ENCODE data around the gene LIM2.

The LIM2 gene

DNA sequence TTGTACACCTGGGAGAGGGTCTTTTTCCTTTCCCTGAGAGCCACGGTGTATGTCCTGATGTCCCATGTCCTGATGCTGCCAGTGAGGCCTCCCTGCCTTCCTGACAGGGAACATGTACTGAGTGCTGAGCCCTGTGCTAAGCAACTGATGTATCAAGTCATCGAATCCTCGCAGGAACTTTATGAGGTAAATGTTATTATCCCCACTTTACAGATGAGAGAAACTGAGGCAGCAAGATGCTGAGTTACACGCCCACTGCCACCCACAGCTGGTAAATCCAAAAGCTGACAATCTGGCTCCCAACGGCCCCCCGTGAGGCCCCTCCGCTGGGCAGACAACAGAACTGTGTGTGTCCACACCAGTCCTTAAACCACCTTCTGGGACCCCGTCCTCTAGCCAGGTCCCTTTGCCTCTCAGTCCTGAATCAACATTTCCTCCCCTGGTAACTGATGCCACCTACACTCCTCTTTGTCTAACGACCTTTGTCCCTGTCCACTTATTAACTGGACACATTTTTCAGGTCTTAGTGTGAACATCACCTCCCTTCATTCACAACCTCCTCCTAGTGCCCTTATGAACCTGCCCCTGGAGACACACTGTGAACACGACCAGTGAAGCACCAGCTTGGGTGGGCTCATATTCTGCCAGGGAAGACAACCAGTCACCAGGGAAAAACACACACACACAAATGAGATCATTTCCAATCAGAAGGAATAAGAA, 40.4 kb downstream of the LIM2 start:
- TF ChIP-seq RAD21 (IDR thresholded peaks at IDR 0.05; ENCODE audit: low read depth) (no peak), NFIC (IDR thresholded peaks at IDR 0.05) (no peak), TCF12 (IDR thresholded peaks at IDR 0.05; ENCODE audit: low read depth) (no peak), REST (IDR thresholded peaks at IDR 0.05; ENCODE audit: low read depth) (no peak), TAF1 (IDR thresholded peaks at IDR 0.05; ENCODE audit: low read depth) (no peak), YY1 (IDR thresholded peaks at IDR 0.05; ENCODE audit: low read depth) (no peak), FOXM1 (IDR thresholded peaks at IDR 0.05; ENCODE audit: borderline replicate concordance, low read depth) (no peak), EP300 (IDR thresholded peaks at IDR 0.05; ENCODE audit: borderline replicate concordance) (no peak), TEAD4 (IDR thresholded peaks at IDR 0.05) (no peak), CEBPB (IDR thresholded peaks at IDR 0.05) (no peak), CREB1 (IDR thresholded peaks at IDR 0.05; ENCODE audit: low read depth) (no peak), ZBTB7A (IDR thresholded peaks at IDR 0.05; ENCODE audit: low read depth) (no peak), EGR1 (IDR thresholded peaks at IDR 0.05) (no peak)
- TF ChIP-seq, protein P1, sequence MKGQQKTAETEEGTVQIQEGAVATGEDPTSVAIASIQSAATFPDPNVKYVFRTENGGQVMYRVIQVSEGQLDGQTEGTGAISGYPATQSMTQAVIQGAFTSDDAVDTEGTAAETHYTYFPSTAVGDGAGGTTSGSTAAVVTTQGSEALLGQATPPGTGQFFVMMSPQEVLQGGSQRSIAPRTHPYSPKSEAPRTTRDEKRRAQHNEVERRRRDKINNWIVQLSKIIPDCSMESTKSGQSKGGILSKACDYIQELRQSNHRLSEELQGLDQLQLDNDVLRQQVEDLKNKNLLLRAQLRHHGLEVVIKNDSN (IDR thresholded peaks at IDR 0.05) = no peak
- TF ChIP-seq, protein P2, sequence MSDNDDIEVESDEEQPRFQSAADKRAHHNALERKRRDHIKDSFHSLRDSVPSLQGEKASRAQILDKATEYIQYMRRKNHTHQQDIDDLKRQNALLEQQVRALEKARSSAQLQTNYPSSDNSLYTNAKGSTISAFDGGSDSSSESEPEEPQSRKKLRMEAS (IDR thresholded peaks at IDR 0.05) = no peak

- TF ChIP-seq YY1 (IDR thresholded peaks at IDR 0.05; ENCODE audit: low read depth) = no peak
- TF ChIP-seq TCF12 (IDR thresholded peaks at IDR 0.05; ENCODE audit: low read depth) = no peak
- TF ChIP-seq RAD21 (IDR thresholded peaks at IDR 0.05; ENCODE audit: low read depth) = no peak
- TF ChIP-seq NFIC (IDR thresholded peaks at IDR 0.05) = no peak
- TF ChIP-seq, protein P2 (IDR thresholded peaks at IDR 0.05) = no peak
- TF ChIP-seq, protein P1 (IDR thresholded peaks at IDR 0.05) = no peak
- TF ChIP-seq CEBPB (IDR thresholded peaks at IDR 0.05) = no peak
- no peak for TF ChIP-seq CREB1 (IDR thresholded peaks at IDR 0.05; ENCODE audit: low read depth)
- TF ChIP-seq ZBTB7A (IDR thresholded peaks at IDR 0.05; ENCODE audit: low read depth) = no peak
- TF ChIP-seq REST (IDR thresholded peaks at IDR 0.05; ENCODE audit: low read depth) = no peak
- no peak for TF ChIP-seq FOXM1 (IDR thresholded peaks at IDR 0.05; ENCODE audit: borderline replicate concordance, low read depth)
- no peak for TF ChIP-seq TEAD4 (IDR thresholded peaks at IDR 0.05)
- TF ChIP-seq TAF1 (IDR thresholded peaks at IDR 0.05; ENCODE audit: low read depth) = no peak
- TF ChIP-seq EGR1 (IDR thresholded peaks at IDR 0.05) = no peak
- TF ChIP-seq EP300 (IDR thresholded peaks at IDR 0.05; ENCODE audit: borderline replicate concordance) = no peak
Measured at GRCh38 chr19:51346742-51347141, 41.0 kb downstream of the LIM2 start.

DNA sequence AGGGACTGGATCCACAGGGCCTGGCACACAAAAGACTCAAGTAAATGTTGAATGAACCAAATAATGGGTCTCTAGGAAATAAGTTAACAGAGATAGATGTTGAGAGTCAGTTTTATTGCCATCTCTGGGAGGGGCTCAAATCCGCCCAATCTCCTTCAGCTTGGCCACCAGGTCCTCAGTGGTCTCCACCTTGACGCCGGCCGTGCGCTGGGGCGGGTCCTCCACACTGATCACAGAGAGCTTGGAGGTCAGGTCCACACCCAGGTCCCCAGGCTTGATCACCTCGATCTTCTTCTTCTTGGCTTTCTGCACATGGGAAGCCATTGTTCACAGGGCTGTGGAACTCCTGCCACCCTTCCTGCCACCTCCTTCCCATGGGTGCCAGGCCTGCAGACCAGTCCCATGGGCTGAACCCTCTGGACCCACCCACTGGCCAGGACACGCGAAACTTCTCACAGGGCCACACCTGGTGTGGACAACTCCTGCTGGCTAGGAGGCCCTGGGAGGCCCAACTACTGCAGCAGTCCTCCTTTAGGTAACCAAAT, 42.6 kb downstream of the LIM2 start:
- TF ChIP-seq EP300 (IDR thresholded peaks at IDR 0.05; ENCODE audit: borderline replicate concordance) = no peak
- no peak for TF ChIP-seq TEAD4 (IDR thresholded peaks at IDR 0.05)
- TF ChIP-seq, protein P1 (IDR thresholded peaks at IDR 0.05) = no peak
- TF ChIP-seq ZBTB7A (IDR thresholded peaks at IDR 0.05; ENCODE audit: low read depth) = no peak
- no peak for TF ChIP-seq YY1 (IDR thresholded peaks at IDR 0.05; ENCODE audit: low read depth)

- TF ChIP-seq EGR1 (IDR thresholded peaks at IDR 0.05) (no peak), YY1 (IDR thresholded peaks at IDR 0.05; ENCODE audit: low read depth) (no peak), EP300 (IDR thresholded peaks at IDR 0.05; ENCODE audit: borderline replicate concordance) (no peak), TCF12 (IDR thresholded peaks at IDR 0.05; ENCODE audit: low read depth) (no peak), TAF1 (IDR thresholded peaks at IDR 0.05; ENCODE audit: low read depth) (no peak), CEBPB (IDR thresholded peaks at IDR 0.05) (no peak), REST (IDR thresholded peaks at IDR 0.05; ENCODE audit: low read depth) (no peak), NFIC (IDR thresholded peaks at IDR 0.05) (no peak)
- TF ChIP-seq, protein P1 (IDR thresholded peaks at IDR 0.05) = no peak
- TF ChIP-seq, protein P2 (IDR thresholded peaks at IDR 0.05) = no peak
Measured at GRCh38 chr19:51342631-51343569, 44.9 kb downstream of the LIM2 start.
